GM19043 (cell line): ENCODE results near the gene COX20.

Source experiments
- ATAC-seq: cut with Tn5 transposase; IDR thresholded peaks from one replicate; pipeline ENCODE4 v1.9.1; 2021; ENCODE audit warnings: low read depth; ENCODE audit not compliant: unreplicated experiment

Gene COX20

DNA sequence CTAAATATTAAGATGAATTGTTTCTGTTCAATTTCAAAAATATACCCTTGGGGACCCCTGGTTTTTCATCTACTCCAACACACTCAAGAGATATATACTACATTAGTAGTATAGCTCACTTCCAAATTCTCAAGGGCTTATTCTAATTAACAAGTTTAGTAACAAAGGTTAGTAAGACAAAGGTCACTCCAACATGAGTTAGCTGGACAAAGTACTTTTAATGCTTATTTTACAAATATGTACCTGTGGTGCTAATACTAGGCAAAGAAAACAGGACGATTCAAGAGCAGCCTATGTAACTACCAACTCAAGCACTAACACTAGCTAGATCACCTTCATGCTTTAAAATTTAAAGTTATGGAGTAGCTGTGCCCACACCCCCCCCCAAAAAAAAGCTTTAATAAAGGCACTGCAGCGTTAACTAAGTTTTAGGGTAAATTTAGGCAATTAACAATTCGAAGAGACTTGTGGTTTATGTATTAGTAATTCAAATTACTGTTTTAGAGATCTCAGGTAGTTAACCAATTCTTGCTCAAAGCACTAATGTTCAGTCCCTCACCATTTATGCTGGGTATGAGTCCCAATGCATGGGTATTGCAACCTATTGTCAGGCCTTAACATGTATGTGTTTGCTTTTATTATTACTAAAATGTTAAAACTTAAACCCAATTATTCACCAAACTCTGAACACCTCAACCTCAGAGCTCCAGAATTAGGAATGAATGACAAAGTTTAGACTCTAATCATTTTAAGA, 14.8 kb downstream of the COX20 start:
- ATAC-seq, result no peak

DNA sequence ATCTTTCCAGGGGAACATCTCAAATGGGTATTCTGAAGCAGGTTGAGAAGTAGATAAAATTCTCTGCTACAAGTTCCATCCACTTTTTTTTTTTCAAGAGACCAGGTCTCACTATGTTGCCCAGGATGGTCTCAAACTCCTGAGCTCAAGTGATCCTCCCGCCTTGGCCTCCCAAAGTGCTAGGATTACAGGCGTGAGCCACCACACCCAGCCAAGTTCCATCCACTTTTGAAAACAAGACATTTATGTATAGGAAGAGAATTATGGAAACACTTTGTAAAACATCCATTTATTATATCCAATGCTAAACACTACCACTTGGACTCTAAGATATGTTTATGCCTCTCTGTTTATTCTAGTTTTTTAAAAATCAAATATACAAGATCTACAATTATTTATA, 15.4 kb downstream of the COX20 start:
- ATAC-seq, result no peak

DNA sequence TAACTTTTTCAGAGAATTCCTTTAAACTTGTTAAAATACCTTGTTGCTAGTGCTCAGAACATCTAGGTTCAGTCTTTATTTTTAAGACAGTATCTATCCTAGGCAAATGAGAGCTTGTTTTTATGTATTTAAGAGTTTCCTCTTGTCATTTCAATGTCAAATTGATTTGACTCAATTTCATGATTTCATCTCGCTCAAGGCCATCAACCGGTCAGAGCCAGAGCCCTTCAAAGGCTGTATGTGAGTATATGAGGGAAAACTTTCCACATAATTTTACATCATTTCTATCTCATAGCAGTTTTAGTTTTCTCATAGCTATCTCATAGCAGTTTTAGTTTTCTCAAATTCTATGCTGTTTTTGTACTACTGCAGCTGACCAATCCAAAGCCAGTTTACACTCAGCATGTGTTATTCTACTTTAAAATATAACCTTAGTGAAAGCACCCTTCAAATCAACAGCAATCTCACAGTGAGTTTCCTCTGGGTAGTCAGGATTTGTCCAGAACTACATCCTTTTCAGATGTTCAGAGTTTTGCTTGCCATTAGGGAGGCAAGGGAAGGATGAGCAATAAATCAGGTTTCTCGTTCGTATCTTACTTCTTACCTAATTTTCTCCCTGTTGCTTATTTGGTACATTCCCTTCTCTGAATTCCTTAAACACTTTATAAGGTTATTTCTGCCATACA, 16.2 kb downstream of the COX20 start:
- no peak for ATAC-seq

DNA sequence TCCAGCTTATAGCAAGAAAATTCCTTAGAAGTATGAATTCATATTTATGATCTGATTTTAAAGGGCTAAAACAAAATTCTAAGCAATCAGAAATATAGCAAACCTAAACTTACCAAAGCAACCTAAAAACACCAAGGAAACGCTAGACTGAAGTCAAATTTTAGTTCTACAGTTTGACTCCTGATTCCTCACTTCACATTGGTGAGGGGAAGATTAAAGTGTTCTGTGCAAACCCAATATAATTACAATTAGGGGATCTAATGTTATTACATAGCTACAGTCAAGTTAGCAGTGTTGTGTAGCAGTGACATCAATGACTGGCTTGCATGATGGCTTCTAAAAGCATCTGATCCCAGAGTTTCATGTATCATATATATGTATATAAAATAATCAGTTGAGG, 17.2 kb downstream of the COX20 start:
- ATAC-seq, result no peak

DNA sequence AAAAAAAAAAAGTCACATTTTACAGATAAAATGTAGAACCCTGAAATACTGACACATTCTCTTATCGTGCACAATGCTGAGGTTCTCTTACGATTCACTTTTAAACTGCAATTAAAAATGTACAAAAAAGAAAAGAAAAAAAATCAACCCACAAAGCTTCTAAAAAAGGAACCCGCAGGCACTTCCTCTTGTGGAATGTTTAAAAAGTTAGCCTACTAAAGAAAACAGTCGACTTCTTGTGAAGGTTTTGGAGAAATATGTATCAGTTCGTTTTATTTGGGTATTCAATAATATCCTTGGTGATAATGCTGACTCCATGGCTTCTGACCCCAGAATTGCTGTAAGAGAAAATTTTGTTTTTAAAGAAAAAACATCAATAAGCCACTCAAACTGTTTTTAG, 18.7 kb downstream of the COX20 start:
- ATAC-seq, result no peak

DNA sequence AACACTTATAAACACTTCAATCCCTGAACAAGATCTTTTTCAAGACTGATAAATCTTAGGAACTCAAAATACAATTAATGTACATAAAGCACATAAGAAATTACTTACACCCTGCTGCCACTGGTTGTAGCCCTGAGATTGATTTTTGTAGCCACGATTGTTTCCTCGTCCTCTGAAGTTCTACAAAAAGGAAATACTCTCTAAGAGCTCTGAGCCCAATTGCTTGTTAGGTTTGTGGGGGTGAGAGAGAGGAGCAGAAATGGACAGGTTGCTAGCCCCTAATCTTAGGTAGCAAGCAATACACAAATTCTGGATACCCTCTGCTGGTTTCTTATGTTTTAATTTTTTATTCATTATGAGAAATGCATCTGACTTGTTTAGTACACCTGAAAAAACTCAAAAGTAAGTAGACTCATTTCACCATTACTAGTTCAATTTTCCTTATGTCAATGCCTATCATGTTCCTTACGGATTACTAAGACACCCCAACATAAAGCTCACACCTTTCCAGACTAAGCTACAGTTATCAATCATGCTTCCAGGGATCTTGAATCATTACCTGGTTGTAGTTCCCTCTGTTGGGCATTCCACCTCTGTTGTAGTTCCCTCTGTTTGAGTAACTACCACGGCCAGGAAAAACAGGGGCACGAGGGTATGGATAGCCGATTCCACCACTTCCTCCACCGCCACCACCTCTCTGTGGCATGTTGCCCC, 19.6 kb downstream of the COX20 start:
- no peak for ATAC-seq

DNA sequence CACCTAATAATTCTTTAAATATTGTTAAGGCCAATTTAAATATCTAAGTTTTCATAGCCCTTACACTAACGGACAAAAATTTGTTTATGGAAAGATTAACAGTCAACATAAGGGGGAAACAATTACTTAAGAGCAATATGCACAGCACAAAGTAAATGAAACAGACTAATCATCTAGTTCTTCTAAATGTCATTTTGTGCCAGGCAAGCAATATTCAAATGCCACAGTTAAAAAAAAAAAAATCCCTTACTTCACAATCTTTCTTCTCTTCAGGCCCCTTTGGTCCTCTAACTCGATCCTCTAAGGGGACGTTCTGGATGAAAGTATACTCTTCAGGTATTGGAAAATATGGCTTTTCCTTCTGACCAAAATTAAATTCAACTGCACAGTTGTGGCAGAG, 22.3 kb downstream of the COX20 start:
- no peak for ATAC-seq

DNA sequence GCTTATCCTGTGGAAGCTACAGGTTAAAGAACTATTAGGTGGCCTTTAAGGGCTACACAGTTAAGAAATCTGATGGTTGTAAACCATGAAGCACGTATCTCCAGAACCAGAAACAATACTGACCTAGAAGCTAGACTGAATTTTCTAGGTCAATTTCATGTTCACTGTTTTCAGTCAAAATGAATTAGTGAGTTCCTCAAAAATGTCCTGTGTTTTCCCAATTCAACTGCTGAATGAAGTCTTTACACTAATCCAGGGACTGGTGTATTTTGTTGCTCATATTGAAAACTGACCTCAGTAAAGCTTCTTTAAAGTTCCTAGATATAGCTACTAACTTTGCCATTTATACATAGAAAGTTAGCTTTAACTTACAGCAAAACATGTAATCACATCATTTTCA, 22.9 kb downstream of the COX20 start:
- no peak for ATAC-seq

DNA sequence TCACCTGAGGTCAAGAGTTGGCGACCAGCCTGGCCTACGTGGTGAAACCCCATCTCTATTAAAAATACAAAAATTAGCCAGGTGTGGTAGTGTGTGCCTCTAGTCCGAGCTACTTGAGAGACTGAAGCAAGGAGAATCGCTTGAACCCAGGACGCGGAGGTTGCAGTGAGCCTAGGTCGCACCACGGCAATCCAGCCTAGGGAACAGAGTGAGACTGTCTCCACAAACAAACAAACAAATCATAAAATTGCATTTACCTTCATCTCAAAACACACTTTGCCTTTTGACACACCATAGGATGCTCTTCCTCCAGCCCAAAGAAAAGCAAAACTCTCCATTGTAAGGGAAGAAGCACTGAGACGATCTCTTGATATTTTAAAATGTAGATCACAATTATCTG, 24.6 kb downstream of the COX20 start:
- ATAC-seq, result no peak

DNA sequence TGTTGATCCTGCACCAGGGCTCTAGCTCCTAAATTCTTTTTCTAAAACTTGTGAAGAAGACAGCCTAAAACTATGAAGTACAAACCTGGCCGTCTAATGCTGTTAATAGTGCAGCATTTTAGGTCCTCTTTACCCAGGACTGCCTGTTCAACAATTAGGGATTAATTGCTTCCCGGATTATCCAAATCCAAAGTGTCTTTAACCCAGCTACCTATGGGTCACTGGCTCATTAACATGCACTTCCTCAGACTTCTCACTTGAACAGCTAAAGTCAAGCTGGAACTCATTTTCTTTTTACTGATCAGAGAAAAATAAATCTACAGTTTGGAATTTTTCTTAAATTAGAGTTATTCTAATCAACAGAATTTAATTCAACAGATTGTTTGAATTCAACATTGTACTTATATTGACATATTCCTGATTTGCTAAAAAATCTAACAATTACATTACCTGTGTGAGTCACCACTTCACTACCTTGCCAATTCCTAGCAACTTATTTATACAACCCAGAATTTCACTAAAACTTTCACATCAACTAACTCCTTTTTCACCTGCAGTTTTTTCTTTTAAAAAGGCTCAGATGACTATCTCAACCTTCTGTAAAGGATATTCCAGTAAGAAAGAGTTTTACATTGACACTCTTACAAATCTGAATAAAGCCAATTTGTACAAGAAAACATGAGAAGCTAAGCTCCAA, 25.6 kb downstream of the COX20 start:
- ATAC-seq, result no peak

DNA sequence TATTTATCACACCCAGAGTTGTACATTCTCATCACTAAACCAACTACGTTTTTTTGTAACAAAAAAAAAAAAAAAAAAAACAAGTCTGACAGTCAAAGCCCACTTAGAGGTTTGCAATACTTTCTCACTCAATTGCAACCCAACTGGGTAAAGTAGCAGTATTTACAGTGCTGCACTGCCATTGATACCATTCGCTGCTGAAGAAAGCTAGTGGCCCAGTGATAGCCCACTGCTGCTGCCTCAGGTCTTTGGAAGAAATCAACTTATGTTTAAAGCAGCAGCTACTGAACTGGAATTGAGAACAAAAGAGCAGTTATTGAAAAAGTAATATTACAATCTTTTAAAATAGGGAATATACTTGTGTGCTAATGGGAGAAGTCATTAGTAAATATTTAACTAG, 26.2 kb downstream of the COX20 start:
- no peak for ATAC-seq

DNA sequence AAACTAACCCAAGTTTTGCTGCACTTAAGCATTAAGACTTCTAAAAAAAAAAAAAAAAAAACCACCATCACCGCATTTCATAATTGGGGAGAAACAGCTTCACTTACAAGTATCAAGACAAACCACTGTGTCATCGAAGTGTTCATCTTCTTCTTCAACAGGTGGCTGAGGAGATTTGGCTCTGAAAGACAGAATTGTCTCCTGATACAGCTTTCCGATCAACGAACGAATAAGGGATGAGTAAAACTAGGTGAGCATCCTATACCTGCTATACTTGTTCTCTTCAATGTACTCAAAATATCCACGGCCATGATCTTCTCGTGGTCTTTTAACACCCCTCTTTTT, 26.9 kb downstream of the COX20 start:
- ATAC-seq, result no peak

DNA sequence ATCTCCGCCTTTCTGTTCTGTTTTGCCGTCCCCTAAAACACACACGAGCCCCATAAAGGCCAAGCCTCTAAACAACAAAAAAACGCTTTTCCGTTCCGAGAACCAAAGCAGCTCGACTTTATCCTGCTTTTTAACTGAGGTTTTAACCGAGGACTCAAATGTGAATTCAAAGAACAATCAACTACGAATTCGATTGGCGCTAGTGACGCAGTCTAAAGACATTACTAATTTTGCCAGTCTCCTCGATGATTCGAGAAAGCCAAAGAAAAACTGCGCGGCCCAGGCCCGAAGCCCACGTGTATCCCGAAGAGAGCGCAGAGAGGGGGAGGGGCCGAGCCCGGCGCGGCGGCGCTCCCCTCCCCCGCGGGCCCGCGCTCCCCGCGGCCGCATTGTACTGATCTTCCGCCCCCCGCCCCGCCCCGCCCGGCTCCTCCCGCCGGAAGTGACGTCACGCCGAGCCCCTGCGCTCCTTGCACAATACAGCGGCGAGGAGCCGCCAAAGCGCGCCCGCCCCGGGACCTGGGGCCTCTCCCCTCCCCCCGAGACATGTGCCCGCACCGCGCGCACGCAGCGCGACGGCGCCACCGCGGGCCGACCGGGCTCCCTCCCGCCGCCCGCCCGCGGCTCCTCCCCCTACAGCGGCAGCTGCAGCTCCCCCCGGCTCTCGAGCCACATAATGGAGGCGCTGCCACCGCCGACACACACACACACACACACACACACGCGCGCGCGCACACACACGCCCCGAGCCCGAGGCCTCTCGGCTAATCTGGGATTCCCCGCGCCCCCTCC, 27.4 kb downstream of the COX20 start:
- ATAC-seq, result peak; percentile 52

DNA sequence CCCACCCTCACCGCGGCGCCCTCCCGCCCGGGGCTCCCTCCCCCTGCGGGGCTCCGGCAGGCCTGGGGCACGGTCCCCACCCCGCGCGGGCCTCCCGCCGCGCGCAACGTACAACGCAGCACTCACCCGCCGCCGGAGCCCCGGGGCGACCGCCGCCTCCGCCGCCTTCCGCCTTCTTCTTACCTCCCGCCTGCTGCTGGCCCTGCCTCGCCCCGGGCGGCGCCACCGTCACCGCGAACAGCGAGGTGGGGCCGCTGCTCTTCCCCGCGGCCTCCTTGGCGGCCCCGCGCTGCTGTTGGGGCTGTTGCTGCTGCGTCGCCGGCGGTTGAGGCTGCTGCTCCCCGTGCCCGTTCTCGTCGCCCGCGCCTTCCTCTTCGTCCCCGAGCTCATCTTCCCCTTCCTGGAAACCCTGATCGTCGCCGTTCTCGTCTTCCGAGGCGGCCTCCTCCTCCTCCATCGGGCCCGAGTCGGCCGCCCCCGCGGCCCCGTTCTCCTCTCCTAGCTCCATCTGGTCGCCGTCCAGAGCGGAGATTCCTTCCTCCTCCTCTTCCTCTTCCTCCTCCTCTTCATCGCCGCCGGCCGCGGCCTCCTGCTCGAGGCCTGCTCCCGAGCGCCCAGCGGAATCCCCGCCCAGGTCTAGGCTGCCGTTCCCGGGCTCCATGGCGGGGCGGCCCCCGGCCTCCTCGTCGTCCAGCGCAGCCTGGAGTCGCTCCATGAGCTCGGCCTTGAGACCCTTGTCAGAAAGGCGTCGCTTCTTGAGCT, 28.2 kb downstream of the COX20 start:
- no peak for ATAC-seq

DNA sequence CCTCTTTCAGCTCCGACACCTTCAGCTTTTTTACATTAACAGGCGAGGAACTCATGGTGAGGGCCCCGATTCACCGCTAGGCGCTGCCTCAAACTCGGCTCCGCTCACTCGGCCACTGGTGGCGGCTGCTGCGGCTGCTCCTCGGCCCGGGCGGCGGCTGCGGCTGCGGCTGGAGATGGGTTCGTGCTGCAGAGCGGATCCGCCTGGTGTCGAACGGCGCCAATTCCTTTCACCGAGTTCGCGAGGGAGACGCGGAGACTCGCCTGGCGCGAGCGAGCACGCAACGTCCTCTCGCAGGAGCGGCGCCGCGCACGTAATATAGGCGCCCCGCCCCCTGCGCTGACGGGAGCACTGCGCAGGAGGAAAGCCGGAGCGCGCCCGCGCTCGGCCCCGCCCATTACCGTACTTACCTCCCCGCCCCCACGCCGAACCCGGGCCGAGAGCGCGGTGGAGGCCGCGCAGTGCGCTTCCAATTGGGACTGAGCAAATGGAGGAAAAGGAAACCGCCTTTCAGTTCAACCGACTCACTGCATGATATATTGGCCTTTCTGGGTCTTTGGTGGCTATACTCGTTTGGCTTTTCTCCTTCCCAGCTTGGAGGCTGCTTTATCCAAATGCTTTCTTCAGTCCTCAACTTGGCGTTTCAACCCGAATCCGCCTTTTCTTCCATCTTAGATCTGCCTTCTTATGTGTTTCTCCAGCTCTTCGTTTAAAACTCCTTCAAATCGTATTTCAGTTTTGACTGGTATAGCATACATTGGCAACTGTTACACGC, 29.0 kb downstream of the COX20 start, which contains the start of gene HNRNPU:
HNRNPU (minus strand) TSS at position 291 of the 775 bp plus-strand sequence; CDS start at position 55, 236 bp downstream.
- peak; percentile 65 for ATAC-seq

DNA sequence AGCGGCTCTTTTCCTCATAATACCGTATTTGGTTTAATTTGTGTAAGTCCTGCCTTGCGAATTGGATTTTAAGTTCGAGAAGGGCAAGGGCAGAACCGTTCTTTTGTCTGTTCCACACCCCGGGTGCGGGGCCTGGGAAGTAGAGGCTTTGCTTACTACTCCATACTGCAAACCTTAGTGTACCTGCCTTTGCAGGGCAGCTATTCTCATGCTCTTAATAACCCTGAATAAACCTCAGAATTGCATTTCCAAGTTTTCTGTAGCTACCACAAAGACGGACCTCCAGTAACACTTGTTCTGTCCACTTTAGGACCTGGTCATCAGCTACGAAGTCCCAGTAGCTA, 29.5 kb downstream of the COX20 start:
- ATAC-seq, result no peak

DNA sequence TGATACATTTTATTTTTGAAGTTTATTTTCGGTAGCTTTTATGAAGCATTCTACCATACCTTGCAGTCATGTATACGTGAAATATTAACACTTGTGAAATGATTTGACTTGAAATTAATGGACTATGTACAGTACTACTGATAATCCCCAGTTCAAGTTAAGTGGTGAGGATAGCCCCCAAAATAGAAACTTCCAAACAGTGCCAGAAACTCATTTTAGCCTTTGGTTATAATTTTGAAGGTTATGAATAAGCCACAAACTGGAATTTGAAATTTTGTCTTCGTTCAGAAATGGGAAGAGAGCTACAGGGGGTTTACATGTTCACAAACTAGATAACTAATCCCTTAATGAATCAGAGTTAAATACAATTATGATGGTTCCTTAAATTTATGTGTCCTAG, 30.4 kb downstream of the COX20 start:
- ATAC-seq, result no peak

DNA sequence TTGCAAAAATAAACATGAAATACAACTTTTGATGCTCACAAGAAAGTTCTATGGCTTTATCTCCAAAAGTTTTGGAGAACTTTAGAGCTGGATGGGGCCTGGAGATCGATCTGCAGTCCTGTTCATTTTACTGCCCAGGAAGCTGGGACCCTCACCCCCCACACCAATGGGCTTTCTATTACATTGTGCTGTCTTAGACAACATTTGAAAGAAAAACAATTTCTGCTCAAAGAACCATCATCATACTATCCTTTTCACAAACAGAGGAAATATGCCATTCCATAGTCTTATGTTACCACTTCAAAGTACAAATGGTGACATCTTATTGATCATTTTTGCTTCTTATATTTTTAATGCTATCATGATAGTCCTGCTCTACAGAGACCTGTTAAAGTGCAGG, 30.9 kb downstream of the COX20 start:
- ATAC-seq, result no peak
